Ectodermal cell (in vitro differentiated cells): ENCODE measurements around the gene PDRG1.

Source experiments
- H3K27ac ChIP-seq: 2 replicates; pipeline ENCODE4 v1.7.0; 2013; ENCODE audit warnings: mild to moderate bottlenecking, low read depth, low read length; ENCODE audit not compliant: insufficient read depth, poor library complexity, severe bottlenecking
- H3K27me3 ChIP-seq: 2 replicates; pipeline ENCODE4 v1.7.0; 2013; ENCODE audit warnings: mild to moderate bottlenecking, low read length; ENCODE audit not compliant: insufficient read depth, control insufficient read depth, poor library complexity, severe bottlenecking
- H3K36me3 ChIP-seq: one replicate; pipeline ENCODE4 v1.7.0; 2013; ENCODE audit warnings: low read length; ENCODE audit not compliant: control insufficient read depth, insufficient read depth
- H3K4me1 ChIP-seq: one replicate; pipeline ENCODE4 v1.7.0; 2013; ENCODE audit warnings: low read length; ENCODE audit not compliant: control insufficient read depth, insufficient read depth
- H3K4me3 ChIP-seq: 2 replicates; pipeline ENCODE4 v1.7.0; 2013; ENCODE audit warnings: low read depth, low read length, control low read depth; ENCODE audit not compliant: insufficient read depth
- H3K9me3 ChIP-seq: 2 replicates; pipeline ENCODE4 v1.7.0; 2013; ENCODE audit warnings: mild to moderate bottlenecking, low read length, moderate library complexity; ENCODE audit not compliant: control insufficient read depth
- WGBS, 2 experiments: methylation state at CpG; one replicate each; pipeline ENCODE4 v1.1.7; 2013; ENCODE audit warnings: missing lambda C conversion rate in 2 of 2; 5-methylcytosine and 5-hydroxymethylcytosine counted together

The PDRG1 gene

DNA sequence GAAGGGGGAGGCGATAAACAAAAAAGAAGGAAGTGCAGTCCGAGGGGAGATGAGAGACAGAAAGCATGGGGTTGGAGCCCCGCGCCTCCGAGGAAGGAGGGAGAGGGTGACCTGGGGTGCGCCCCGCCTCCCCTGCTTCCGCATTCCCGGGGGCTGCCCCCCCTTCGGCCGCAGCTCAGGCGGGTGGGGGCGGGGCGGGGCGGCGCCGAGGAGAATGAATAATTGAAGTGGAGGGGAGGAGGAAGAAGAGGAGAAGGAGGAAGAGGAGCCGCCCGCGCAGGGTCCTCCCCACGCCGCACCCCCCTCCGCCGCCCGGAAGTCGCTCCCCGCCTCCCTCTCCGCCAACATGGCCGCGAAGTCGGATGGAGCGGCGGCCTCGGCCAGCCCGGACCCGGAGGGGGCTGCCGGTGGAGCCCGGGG lies 16.0 kb upstream of the PDRG1 start, which contains the start of gene XKR7:
Gene XKR7 (plus strand): TSS at position 322 of the 420 bp plus-strand sequence. CDS start 25 bp downstream, at position 347.
- Histone ChIP-seq H3K27ac (no peak within 1 kb of the TSS), H3K36me3 (no peaks in the 10 kb centered on the region), H3K9me3 (no peaks in the 10 kb centered on the region), H3K4me1 (peaks cover 9% of the 10 kb centered on the region), H3K27me3 (peaks cover 36% of the 10 kb centered on the region), H3K4me3 (peak within 1 kb of the TSS; percentile 46)
- WGBS, 2 experiments: 1 to 2% methylated on average over 38 of the region's 38 CpGs

GRCh38 chr20:31966991-31967655 lies 15.3 kb upstream of the PDRG1 start:
- 15 to 18% methylated on average over 5 of the region's 5 CpGs for WGBS, 2 experiments
- no peak overlapping the region for H3K27ac ChIP-seq
- H3K4me1 ChIP-seq: peaks cover 9% of the 10 kb centered on the region
- no peaks in the 10 kb centered on the region for H3K9me3 ChIP-seq
- peaks cover 36% of the 10 kb centered on the region for H3K27me3 ChIP-seq
- H3K4me3 ChIP-seq: peak overlapping the region; percentile 5
- H3K36me3 ChIP-seq: no peaks in the 10 kb centered on the region

DNA sequence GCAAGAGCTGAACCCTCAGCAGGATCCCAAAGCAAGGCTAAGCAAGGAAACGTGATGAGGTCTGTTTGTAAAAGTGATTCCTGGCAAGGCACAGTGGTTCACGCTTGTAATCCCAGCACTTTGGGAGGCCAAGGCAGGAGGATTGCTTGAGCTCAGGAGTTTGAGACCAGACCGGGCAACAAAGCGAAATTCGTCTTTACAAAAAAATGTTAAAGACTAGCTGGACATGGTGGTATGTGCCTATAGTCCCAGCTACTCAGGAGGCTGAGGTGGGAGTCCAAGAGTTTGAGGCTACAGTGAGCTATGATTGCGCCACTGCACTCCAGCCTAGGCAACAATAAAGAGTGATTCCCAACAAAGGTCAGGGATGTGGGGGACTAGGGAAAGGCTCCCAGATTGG lies 12.0 kb upstream of the PDRG1 start:
- Histone ChIP-seq H3K4me1 (peaks cover 9% of the 10 kb centered on the region), H3K36me3 (no peaks in the 10 kb centered on the region), H3K9me3 (no peaks in the 10 kb centered on the region), H3K4me3 (no peak overlapping the region), H3K27me3 (peaks cover 24% of the 10 kb centered on the region), H3K27ac (no peak overlapping the region)
- WGBS, 2 experiments: 82 to 84% methylated on average over 6 of the region's 6 CpGs

- H3K27ac ChIP-seq: no peak overlapping the region
- H3K4me1 ChIP-seq: peaks cover 9% of the 10 kb centered on the region
- no peaks in the 10 kb centered on the region for H3K9me3 ChIP-seq
- no peaks in the 10 kb centered on the region for H3K36me3 ChIP-seq
- 55 to 59% methylated on average over 2 of the region's 2 CpGs for WGBS, 2 experiments
- H3K27me3 ChIP-seq: peaks cover 22% of the 10 kb centered on the region
- H3K4me3 ChIP-seq: no peak overlapping the region
These were observed 10.9 kb upstream of the PDRG1 start for GRCh38 chr20:31962761-31963160.

GRCh38 chr20:31956556-31957526 lies 5.0 kb upstream of the PDRG1 start:
- WGBS, 2 experiments: 81% methylated on average over 11 of the region's 11 CpGs
- Histone ChIP-seq H3K27ac (no peak overlapping the region), H3K4me1 (peaks cover 5% of the 10 kb centered on the region), H3K9me3 (no peaks in the 10 kb centered on the region), H3K36me3 (no peaks in the 10 kb centered on the region), H3K27me3 (peaks cover 4% of the 10 kb centered on the region), H3K4me3 (no peak overlapping the region)

DNA sequence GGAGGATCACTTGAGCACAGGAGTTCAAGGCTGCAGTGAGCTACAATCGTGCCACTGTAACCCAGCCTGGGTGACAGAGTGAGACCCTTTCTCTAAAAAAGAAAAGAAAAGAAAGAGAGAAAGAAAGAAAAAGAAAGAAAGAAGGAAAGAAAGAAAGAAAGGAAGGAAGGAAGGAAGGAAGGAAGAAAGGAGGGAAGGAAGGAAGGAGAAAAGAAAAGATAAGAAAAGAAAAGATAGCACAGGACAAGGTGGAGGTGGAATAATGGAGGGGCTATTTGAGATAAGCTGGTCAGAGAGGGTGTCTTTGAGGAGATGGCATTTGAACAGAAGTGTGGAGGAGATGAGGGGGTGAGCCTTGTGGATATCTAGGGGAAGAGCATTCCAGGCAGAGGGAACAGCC lies 2.7 kb upstream of the PDRG1 start:
- peaks cover 6% of the 10 kb centered on the region for H3K4me1 ChIP-seq
- H3K9me3 ChIP-seq: no peaks in the 10 kb centered on the region
- peaks cover 4% of the 10 kb centered on the region for H3K36me3 ChIP-seq
- H3K27ac ChIP-seq: no peak overlapping the region
- 82 to 92% methylated on average over 1 of the region's 1 CpG for WGBS, 2 experiments
- peaks cover 4% of the 10 kb centered on the region for H3K27me3 ChIP-seq
- H3K4me3 ChIP-seq: no peak overlapping the region

DNA sequence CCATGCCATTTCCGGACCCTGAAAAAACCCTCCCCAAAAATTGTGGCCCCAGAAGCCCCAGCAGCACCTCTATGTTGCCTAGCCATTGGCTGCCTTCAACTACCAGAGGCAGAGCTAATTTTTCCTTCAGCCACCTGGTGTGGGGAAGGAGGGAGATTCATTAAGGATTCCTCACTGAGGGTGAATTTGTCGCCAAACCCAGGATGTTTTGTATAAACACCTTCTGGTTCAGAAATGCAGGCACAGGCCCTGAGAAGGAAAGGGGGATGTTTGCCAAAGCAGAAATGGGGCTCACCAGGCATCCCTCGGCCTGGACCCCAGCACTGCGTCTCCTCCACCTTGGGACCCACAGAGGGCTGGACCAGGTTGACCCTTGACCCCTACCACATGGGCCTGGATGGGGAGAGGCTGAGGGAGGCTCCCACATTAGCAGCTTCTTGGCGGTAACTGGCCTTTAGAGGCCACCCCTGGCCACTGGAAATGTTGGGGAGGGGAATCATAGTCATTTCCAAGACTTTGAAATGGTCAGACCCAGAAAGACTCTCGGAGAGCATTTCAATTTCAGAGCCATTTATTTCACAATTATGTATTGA lies 1.8 kb upstream of the PDRG1 start:
- Histone ChIP-seq H3K27me3 (peaks cover 4% of the 10 kb centered on the region), H3K27ac (no peak overlapping the region), H3K36me3 (peaks cover 13% of the 10 kb centered on the region), H3K4me1 (peaks cover 5% of the 10 kb centered on the region), H3K4me3 (no peak overlapping the region), H3K9me3 (no peaks in the 10 kb centered on the region)
- WGBS, 2 experiments: 85 to 88% methylated on average over 6 of the region's 6 CpGs

DNA sequence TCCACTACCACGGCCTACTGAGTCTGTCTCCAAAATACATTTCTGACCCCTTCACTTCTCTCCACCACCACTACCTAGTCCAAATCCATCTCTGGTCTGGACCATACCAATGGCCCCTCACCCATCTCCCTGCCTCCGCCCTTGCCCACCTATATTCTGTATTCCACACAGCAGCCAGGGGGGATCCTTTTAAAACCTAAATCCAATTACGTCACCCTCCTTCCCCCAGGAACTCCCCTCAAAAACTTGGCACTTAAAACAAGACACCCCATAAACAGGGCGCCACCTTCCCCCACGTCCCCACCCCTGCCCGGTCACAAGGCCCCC lies 680 bp downstream of the PDRG1 start:
- whole genome bisulfite sequencing, 2 experiments: 11 to 13% methylated on average over 6 of the region's 6 CpGs
- peak overlapping the region; percentile 72 for H3K27ac ChIP-seq
- peaks cover 5% of the 10 kb centered on the region for H3K4me1 ChIP-seq

DNA sequence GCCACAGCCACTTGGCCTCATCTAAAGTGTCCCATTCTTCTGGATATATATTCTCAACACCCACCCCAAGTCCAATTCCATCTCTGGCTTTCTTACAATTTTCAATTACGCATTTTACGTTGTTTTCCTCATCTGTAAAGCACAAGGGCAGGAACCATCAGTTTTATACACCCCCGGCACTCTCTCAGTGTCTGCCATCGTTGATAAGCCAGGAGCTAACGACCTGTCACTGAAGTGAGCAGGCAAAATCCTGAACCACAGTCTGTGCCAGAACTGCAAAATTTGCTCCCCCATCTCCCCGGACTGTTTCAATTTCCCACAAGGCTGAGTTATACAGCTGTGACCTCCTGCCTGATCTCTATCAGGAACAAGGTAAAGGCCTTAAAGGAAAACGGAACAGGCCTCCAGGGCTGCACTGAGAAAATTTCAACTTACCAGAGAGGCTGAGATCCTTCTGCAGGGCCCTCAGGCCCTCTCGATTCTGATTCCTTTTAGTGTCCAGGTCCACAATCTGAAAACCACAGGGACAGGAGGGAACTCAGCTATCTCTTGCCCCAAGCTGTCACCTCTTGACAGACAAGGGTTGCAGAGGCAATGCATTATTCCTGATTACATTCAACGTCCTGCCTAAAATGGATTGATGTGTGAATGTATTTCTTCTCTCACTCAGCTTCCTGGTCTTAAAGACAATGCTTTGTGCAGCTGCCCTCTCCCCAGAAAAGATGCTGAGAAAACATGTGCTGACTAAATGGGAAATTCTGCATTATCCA lies 1.8 kb downstream of the PDRG1 start:
- Histone ChIP-seq H3K4me3 (no peak overlapping the region), H3K36me3 (peaks cover 42% of the 10 kb centered on the region), H3K4me1 (peaks cover 5% of the 10 kb centered on the region), H3K27me3 (no peaks in the 10 kb centered on the region), H3K9me3 (no peaks in the 10 kb centered on the region), H3K27ac (no peak overlapping the region)
- WGBS, 2 experiments: 95% methylated on average over 9 of the region's 9 CpGs

More for the DNA sequence above, 680 bp downstream of the PDRG1 start:
- peak overlapping the region; percentile 93 for H3K4me3 ChIP-seq
- peaks cover 35% of the 10 kb centered on the region for H3K36me3 ChIP-seq
- H3K27me3 ChIP-seq: no peaks in the 10 kb centered on the region
- no peaks in the 10 kb centered on the region for H3K9me3 ChIP-seq
